GM23338 (cell line): ENCODE data around the gene ALG6.

Source experiments
- CREB1 ChIP-seq: fragments of 250-450 bp; sonication (Bioruptor Pico); IDR thresholded peaks from 2 replicates; pipeline ENCODE4 v1.5.0; 2020; ENCODE audit warnings: low read depth, mild to moderate bottlenecking, moderate library complexity
- CTCF ChIP-seq, 2 experiments: fragments of 200-600 bp in 1 of 2; sonication (generic) in 1 of 2; conservative IDR thresholded peaks; 2 replicates each; pipeline versions ENCODE4 v1.5.1 to v1.6.1; 2016 to 2017; ENCODE audit warnings: antibody characterized with exemption in 2 of 2, low read depth in 2 of 2, mild to moderate bottlenecking in 2 of 2, moderate library complexity in 1 of 2
- EZH2 ChIP-seq: fragments of 200-600 bp; sonication (generic); IDR thresholded peaks from one replicate; pipeline ENCODE4 v1.8.0; 2017; ENCODE audit warnings: antibody characterized with exemption, mild to moderate bottlenecking, low read depth; ENCODE audit not compliant: unreplicated experiment
- EZH2phosphoT487 ChIP-seq: fragments of 200-600 bp; sonication (generic); IDR thresholded peaks from one replicate; pipeline ENCODE4 v1.8.1; 2018; ENCODE audit warnings: antibody characterized with exemption; ENCODE audit not compliant: unreplicated experiment
- JUNB ChIP-seq: IDR thresholded peaks from one replicate; pipeline ENCODE4 v1.6.1; 2016; ENCODE audit warnings: antibody characterized with exemption; ENCODE audit not compliant: unreplicated experiment
- POLR2AphosphoS5 ChIP-seq: IDR thresholded peaks from 2 replicates; pipeline ENCODE4 v1.6.1; 2016; ENCODE audit warnings: antibody characterized with exemption, low read depth
- REST ChIP-seq: IDR thresholded peaks from one replicate; pipeline ENCODE4 v1.6.1; 2018; ENCODE audit warnings: antibody characterized with exemption; ENCODE audit not compliant: unreplicated experiment
- STAT1 ChIP-seq: IDR thresholded peaks from one replicate; pipeline ENCODE4 v1.6.1; 2016; ENCODE audit warnings: antibody characterized with exemption; ENCODE audit not compliant: unreplicated experiment
- TF ChIP-seq, protein P1 (sequence below): fragments of 250-450 bp; sonication (Bioruptor Pico); IDR thresholded peaks from 2 replicates; pipeline ENCODE4 v1.5.0; 2020; ENCODE audit warnings: mild to moderate bottlenecking, moderate library complexity

DNA sequence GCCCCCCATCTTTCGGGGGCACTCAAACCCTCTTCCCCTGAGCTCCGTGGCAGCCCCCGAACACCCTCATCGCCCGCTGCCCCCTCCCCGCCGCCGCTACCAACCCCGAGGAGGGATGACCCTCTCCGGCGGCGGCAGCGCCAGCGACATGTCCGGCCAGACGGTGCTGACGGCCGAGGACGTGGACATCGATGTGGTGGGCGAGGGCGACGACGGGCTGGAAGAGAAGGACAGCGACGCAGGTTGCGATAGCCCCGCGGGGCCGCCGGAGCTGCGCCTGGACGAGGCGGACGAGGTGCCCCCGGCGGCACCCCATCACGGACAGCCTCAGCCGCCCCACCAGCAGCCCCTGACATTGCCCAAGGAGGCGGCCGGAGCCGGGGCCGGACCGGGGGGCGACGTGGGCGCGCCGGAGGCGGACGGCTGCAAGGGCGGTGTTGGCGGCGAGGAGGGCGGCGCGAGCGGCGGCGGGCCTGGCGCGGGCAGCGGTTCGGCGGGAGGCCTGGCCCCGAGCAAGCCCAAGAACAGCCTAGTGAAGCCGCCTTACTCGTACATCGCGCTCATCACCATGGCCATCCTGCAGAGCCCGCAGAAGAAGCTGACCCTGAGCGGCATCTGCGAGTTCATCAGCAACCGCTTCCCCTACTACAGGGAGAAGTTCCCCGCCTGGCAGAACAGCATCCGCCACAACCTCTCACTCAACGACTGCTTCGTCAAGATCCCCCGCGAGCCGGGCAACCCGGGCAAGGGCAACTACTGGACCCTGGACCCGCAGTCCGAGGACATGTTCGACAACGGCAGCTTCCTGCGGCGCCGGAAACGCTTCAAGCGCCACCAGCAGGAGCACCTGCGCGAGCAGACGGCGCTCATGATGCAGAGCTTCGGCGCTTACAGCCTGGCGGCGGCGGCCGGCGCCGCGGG is 44.2 kb upstream of the ALG6 start:
- TF ChIP-seq CTCF (conservative IDR thresholded peaks at IDR 0.05; ENCODE audit: low read depth in 2 of 2): peak in 1 of 2 experiments; percentile 33; a peak in 2 of 4 replicates
- TF ChIP-seq EZH2: no peak
- TF ChIP-seq REST: no peak
- TF ChIP-seq POLR2AphosphoS5: 0 out of 2 replicates have a peak, but pooled peaks have one; percentile 29
- no peak for TF ChIP-seq JUNB
- TF ChIP-seq, protein P1, sequence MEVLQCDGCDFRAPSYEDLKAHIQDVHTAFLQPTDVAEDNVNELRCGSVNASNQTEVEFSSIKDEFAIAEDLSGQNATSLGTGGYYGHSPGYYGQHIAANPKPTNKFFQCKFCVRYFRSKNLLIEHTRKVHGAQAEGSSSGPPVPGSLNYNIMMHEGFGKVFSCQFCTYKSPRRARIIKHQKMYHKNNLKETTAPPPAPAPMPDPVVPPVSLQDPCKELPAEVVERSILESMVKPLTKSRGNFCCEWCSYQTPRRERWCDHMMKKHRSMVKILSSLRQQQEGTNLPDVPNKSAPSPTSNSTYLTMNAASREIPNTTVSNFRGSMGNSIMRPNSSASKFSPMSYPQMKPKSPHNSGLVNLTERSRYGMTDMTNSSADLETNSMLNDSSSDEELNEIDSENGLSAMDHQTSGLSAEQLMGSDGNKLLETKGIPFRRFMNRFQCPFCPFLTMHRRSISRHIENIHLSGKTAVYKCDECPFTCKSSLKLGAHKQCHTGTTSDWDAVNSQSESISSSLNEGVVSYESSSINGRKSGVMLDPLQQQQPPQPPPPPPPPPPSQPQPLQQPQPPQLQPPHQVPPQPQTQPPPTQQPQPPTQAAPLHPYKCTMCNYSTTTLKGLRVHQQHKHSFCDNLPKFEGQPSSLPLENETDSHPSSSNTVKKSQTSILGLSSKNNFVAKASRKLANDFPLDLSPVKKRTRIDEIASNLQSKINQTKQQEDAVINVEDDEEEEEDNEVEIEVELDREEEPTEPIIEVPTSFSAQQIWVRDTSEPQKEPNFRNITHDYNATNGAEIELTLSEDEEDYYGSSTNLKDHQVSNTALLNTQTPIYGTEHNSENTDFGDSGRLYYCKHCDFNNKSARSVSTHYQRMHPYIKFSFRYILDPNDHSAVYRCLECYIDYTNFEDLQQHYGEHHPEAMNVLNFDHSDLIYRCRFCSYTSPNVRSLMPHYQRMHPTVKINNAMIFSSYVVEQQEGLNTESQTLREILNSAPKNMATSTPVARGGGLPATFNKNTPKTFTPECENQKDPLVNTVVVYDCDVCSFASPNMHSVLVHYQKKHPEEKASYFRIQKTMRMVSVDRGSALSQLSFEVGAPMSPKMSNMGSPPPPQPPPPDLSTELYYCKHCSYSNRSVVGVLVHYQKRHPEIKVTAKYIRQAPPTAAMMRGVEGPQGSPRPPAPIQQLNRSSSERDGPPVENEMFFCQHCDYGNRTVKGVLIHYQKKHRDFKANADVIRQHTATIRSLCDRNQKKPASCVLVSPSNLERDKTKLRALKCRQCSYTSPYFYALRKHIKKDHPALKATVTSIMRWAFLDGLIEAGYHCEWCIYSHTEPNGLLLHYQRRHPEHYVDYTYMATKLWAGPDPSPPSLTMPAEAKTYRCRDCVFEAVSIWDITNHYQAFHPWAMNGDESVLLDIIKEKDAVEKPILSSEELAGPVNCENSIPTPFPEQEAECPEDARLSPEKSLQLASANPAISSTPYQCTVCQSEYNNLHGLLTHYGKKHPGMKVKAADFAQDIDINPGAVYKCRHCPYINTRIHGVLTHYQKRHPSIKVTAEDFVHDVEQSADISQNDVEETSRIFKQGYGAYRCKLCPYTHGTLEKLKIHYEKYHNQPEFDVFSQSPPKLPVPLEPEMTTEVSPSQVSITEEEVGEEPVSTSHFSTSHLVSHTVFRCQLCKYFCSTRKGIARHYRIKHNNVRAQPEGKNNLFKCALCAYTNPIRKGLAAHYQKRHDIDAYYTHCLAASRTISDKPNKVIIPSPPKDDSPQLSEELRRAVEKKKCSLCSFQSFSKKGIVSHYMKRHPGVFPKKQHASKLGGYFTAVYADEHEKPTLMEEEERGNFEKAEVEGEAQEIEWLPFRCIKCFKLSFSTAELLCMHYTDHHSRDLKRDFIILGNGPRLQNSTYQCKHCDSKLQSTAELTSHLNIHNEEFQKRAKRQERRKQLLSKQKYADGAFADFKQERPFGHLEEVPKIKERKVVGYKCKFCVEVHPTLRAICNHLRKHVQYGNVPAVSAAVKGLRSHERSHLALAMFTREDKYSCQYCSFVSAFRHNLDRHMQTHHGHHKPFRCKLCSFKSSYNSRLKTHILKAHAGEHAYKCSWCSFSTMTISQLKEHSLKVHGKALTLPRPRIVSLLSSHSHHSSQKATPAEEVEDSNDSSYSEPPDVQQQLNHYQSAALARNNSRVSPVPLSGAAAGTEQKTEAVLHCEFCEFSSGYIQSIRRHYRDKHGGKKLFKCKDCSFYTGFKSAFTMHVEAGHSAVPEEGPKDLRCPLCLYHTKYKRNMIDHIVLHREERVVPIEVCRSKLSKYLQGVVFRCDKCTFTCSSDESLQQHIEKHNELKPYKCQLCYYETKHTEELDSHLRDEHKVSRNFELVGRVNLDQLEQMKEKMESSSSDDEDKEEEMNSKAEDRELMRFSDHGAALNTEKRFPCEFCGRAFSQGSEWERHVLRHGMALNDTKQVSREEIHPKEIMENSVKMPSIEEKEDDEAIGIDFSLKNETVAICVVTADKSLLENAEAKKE: no peak
- TF ChIP-seq STAT1: no peak
- TF ChIP-seq CREB1 (CRISPR knock-in tag): no peak
- TF ChIP-seq EZH2phosphoT487: no peak
